IMR-90 (cell line): ENCODE data around the gene TTC3. TPM values are rescaled to one million over a fixed set of nuclear protein-coding genes. Genes with fewer than 3 reads are reported as not detected.

Source experiments
- ATAC-seq: fragments of 200-7000 bp; cut with Tn5 transposase; 2 replicates; pipeline ENCODE4 v1.9.1; 2020; ENCODE audit warnings: low read depth, mild to moderate bottlenecking, moderate library complexity
- Bru-seq: library from RNA; stranded (reverse); fragments of 400-500 nt; gene quantifications from one replicate; lab custom pipeline; 2021; lab: Mats Ljungman, UMichigan
- BruChase-seq, 2 experiments: library from RNA; stranded (reverse); fragments of 400-500 nt; gene quantifications; one replicate each; lab custom pipeline; 2021; lab: Mats Ljungman, UMichigan
- BruUV-seq: library from RNA; stranded (reverse); fragments of 400-500 nt; replicated peaks from 2 replicates; lab custom pipeline; 2021; lab: Mats Ljungman, UMichigan
- CTCF ChIA-PET: fragments of 300-600 bp; formaldehyde crosslinking; extraction: SDS; loops from one replicate; lab custom pipeline; 2021; ENCODE audit warnings: antibody characterized with exemption; lab: Yijun Ruan, JAX
- POLR2A ChIA-PET: fragments of 300-600 bp; sonication (Branson Sonifier 250); formaldehyde crosslinking; loops from one replicate; lab custom pipeline; 2022; ENCODE audit warnings: antibody characterized with exemption; ENCODE audit not compliant: unreplicated experiment; lab: Charles Lee
- DNase-seq: peaks from one replicate; pipeline ENCODE4 v3.0.0; 2013
- H2AFZ ChIP-seq: replicated peaks from 2 replicates; pipeline ENCODE3; 2013; ENCODE audit warnings: low read length, mild to moderate bottlenecking; ENCODE audit not compliant: poor library complexity
- H2AK5ac ChIP-seq: 2 replicates; pipeline ENCODE4 v1.6.1; 2013; ENCODE audit warnings: low read depth, low read length, inconsistent platforms
- H2AK9ac ChIP-seq: replicated peaks from 2 replicates; pipeline ENCODE3; 2013; ENCODE audit warnings: mild to moderate bottlenecking, low read depth, low read length, moderate library complexity; ENCODE audit not compliant: poor library complexity
- H2BK120ac ChIP-seq: 2 replicates; pipeline ENCODE4 v1.6.1; 2013; ENCODE audit warnings: low read depth, low read length, inconsistent platforms
- H2BK15ac ChIP-seq: 3 replicates; pipeline ENCODE4 v1.6.1; 2013; ENCODE audit warnings: low read depth, low read length, inconsistent platforms
- H2BK20ac ChIP-seq: 2 replicates; pipeline ENCODE4 v1.6.1; 2013; ENCODE audit warnings: low read depth, mild to moderate bottlenecking, inconsistent platforms, low read length, moderate library complexity
- H2BK5ac ChIP-seq: 2 replicates; pipeline ENCODE4 v1.6.1; 2013; ENCODE audit warnings: mild to moderate bottlenecking, low read depth, low read length, inconsistent platforms; ENCODE audit not compliant: poor library complexity, severe bottlenecking
- H3K14ac ChIP-seq: replicated peaks from 2 replicates; pipeline ENCODE4 v1.6.1; 2013; ENCODE audit warnings: low read depth, low read length, inconsistent platforms
- H3K18ac ChIP-seq: 2 replicates; pipeline ENCODE4 v1.6.1; 2013; ENCODE audit warnings: low read depth, low read length, control low read depth
- H3K23ac ChIP-seq: 2 replicates; pipeline ENCODE4 v1.6.1; 2013; ENCODE audit warnings: low read depth, low read length, inconsistent platforms
- H3K27ac ChIP-seq: 2 replicates; pipeline ENCODE4 v1.5.1; 2013; ENCODE audit warnings: mild to moderate bottlenecking, control low read depth, low read length; ENCODE audit not compliant: insufficient read depth
- H3K27me3 ChIP-seq: 2 replicates; pipeline ENCODE4 v1.6.1; 2013; ENCODE audit warnings: low read length; ENCODE audit not compliant: control insufficient read depth, insufficient read depth
- H3K36me3 ChIP-seq: 2 replicates; pipeline ENCODE4 v1.6.1; 2013; ENCODE audit warnings: low read length, mixed read lengths; ENCODE audit not compliant: control insufficient read depth, insufficient read depth
- H3K4ac ChIP-seq: 2 replicates; pipeline ENCODE4 v1.6.1; 2013; ENCODE audit warnings: low read depth, low read length, inconsistent platforms
- H3K4me1 ChIP-seq: 2 replicates; pipeline ENCODE4 v1.6.1; 2013; ENCODE audit warnings: low read length, mixed read lengths; ENCODE audit not compliant: control insufficient read depth, insufficient read depth
- H3K4me2 ChIP-seq: 2 replicates; pipeline ENCODE4 v1.6.1; 2013; ENCODE audit warnings: low read depth, mild to moderate bottlenecking, control low read depth, low read length, moderate library complexity
- H3K4me3 ChIP-seq: 2 replicates; pipeline ENCODE4 v1.5.1; 2013; ENCODE audit warnings: low read depth, mild to moderate bottlenecking, control low read depth, low read length, moderate library complexity; ENCODE audit not compliant: insufficient read depth
- H3K56ac ChIP-seq: 2 replicates; pipeline ENCODE4 v1.6.1; 2013; ENCODE audit warnings: low read length, inconsistent platforms; ENCODE audit not compliant: insufficient read depth; ENCODE audit errors: extremely low read depth
- H3K79me1 ChIP-seq, 2 experiments: 2 replicates each; pipeline ENCODE4 v1.6.1; 2013; ENCODE audit warnings: low read length in 2 of 2, inconsistent platforms in 1 of 2, low read depth in 1 of 2
- H3K9ac ChIP-seq: 2 replicates; pipeline ENCODE4 v1.6.1; 2013; ENCODE audit warnings: low read depth, low read length, control low read depth
- H3K9me1 ChIP-seq: 2 replicates; pipeline ENCODE4 v1.6.1; 2013; ENCODE audit warnings: low read length, inconsistent platforms; ENCODE audit not compliant: insufficient read depth
- H3K9me3 ChIP-seq: 2 replicates; pipeline ENCODE4 v1.6.1; 2013; ENCODE audit warnings: low read length; ENCODE audit not compliant: control insufficient read depth, insufficient read depth
- H4K20me1 ChIP-seq: 2 replicates; pipeline ENCODE4 v1.6.1; 2013; ENCODE audit warnings: low read length, inconsistent platforms; ENCODE audit not compliant: insufficient read depth
- H4K5ac ChIP-seq: 2 replicates; pipeline ENCODE4 v1.6.1; 2013; ENCODE audit warnings: mild to moderate bottlenecking, low read depth, low read length, control low read depth
- H4K8ac ChIP-seq, 2 experiments: 2 replicates each; pipeline ENCODE4 v1.6.1; 2013; ENCODE audit warnings: low read depth in 2 of 2, low read length in 2 of 2, control low read depth in 1 of 2, inconsistent platforms in 1 of 2
- H4K91ac ChIP-seq: 2 replicates; pipeline ENCODE4 v1.6.1; 2013; ENCODE audit warnings: low read depth, low read length, inconsistent platforms; ENCODE audit not compliant: insufficient read depth
- BHLHE40 ChIP-seq: fragments of 150-350 bp; IDR thresholded peaks from 2 replicates; pipeline ENCODE4 v1.6.1; 2016; ENCODE audit warnings: mild to moderate bottlenecking, low read depth, low read length
- CEBPB ChIP-seq: IDR thresholded peaks from 2 replicates; pipeline ENCODE4 v1.6.1; 2012; ENCODE audit warnings: low read depth, low read length, improper control_type of control experiment
- CHD1 ChIP-seq: IDR thresholded peaks from 2 replicates; pipeline ENCODE4 v1.6.1; 2012; ENCODE audit warnings: low read depth, low read length, improper control_type of control experiment
- ELK1 ChIP-seq: fragments of 150-350 bp; IDR thresholded peaks from 2 replicates; pipeline ENCODE4 v1.6.1; 2016; ENCODE audit warnings: low read depth, mild to moderate bottlenecking, low read length, moderate library complexity, borderline replicate concordance
- FOS ChIP-seq: fragments of 150-350 bp; IDR thresholded peaks from 2 replicates; pipeline ENCODE4 v1.6.1; 2016; ENCODE audit warnings: low read depth, low read length
- MAFK ChIP-seq: IDR thresholded peaks from 2 replicates; pipeline ENCODE4 v1.6.1; 2012; ENCODE audit warnings: low read depth, low read length, improper control_type of control experiment
- MAZ ChIP-seq: IDR thresholded peaks from 2 replicates; pipeline ENCODE4 v1.6.1; 2012; ENCODE audit warnings: low read depth, mild to moderate bottlenecking, low read length, improper control_type of control experiment, moderate library complexity, borderline replicate concordance
- NFE2L2 ChIP-seq: fragments of 150-350 bp; IDR thresholded peaks from 2 replicates; pipeline ENCODE4 v1.6.1; 2016; ENCODE audit warnings: low read depth, mild to moderate bottlenecking, low read length
- POLR2A ChIP-seq: IDR thresholded peaks from 2 replicates; pipeline ENCODE4 v1.6.1; 2012; ENCODE audit warnings: mild to moderate bottlenecking, low read depth, low read length
- RAD21 ChIP-seq: IDR thresholded peaks from 2 replicates; pipeline ENCODE4 v1.6.1; 2012; ENCODE audit warnings: low read length, improper control_type of control experiment
- RCOR1 ChIP-seq: IDR thresholded peaks from 2 replicates; pipeline ENCODE4 v1.6.1; 2012; ENCODE audit warnings: mild to moderate bottlenecking, low read length, improper control_type of control experiment; ENCODE audit not compliant: insufficient replicate concordance
- RFX5 ChIP-seq: IDR thresholded peaks from 2 replicates; pipeline ENCODE4 v1.8.0; 2012; ENCODE audit warnings: low read depth, mild to moderate bottlenecking, low read length, moderate library complexity
- USF2 ChIP-seq: fragments of 150-350 bp; IDR thresholded peaks from 2 replicates; pipeline ENCODE4 v1.6.1; 2017; ENCODE audit warnings: mild to moderate bottlenecking, antibody characterized with exemption, low read length, low read depth
- WGBS, 2 experiments: methylation state at CpG; one replicate each; pipeline versions ENCODE4 v1.1.5 to v1.1.7; 2013; ENCODE audit warnings: missing lambda C conversion rate in 2 of 2; ENCODE audit not compliant: insufficient read length in 1 of 2; ENCODE audit errors: extremely low coverage in 2 of 2; 5-methylcytosine and 5-hydroxymethylcytosine counted together
- dilution Hi-C: fragments of 300-500 bp; cut with HindIII; formaldehyde crosslinking; loops from one replicate; pipeline ENCODE4 v1.14.3; 2018; ENCODE audit warnings: low sequenced_read_pairs; ENCODE audit not compliant: unreplicated experiment
- in situ Hi-C: fragments of 300-500 bp; cut with MboI; formaldehyde crosslinking; loops from 3 replicates; pipeline ENCODE4 v1.14.3; 2019; ENCODE audit warnings: low sequenced_read_pairs, inconsistent platforms, mixed read lengths
- intact Hi-C: fragments of 100-400 bp; cut with micrococcal nuclease; formaldehyde crosslinking; loops from 2 replicates; pipeline ENCODE4 v1.10.0; 2022
- long read RNA-seq: library from polyadenylated mRNA; unstranded; transcript quantifications from one replicate; pipeline ENCODE4 v2.0.0, GENCODE V29; 2021; ENCODE audit not compliant: unreplicated experiment
- polyA plus RNA-seq, 3 experiments: library from polyadenylated mRNA; depleted of rRNA; stranded (reverse); fragments of >200 nt; gene quantifications; 2 replicates each; pipeline ENCODE4 v1.2.3, GENCODE V29; 2012; ENCODE audit warnings: low replicate concordance in 1 of 3
- total RNA-seq: library from RNA; depleted of rRNA; stranded (reverse); fragments of >200 nt; gene quantifications from 2 replicates; pipeline ENCODE4 v1.2.3, GENCODE V29; 2012; rRNA removed

TTC3 gene
- 293 and 332 TPM in 2 replicates for total RNA-seq
- 87.8 and 96.7 TPM in 2 replicates for polyA plus RNA-seq (2012; rRNA removed)
- polyA plus RNA-seq (2012; cell fraction: cytosol; rRNA removed) = 32.2 and 56.2 TPM in 2 replicates
- polyA plus RNA-seq (2012; cell fraction: nucleus; rRNA removed; ENCODE audit: low replicate concordance) = 132 and 279 TPM in 2 replicates
- Bru-seq, nascent RNA = percentile 96 among the genes with signal in this experiment
- BruChase-seq, experiment 1, labeled RNA remaining after a 6-hour chase = percentile 99 among the genes with signal in this experiment
- percentile 99 among the genes with signal in this experiment for BruChase-seq, experiment 2, labeled RNA remaining after a 2-hour chase
- long read RNA-seq, transcript TTC3-207 (33 exons, 3,771 nt) = minor isoform, 15 of 434 reads
- long read RNA-seq, transcript TTC3-210 (26 exons, 2,451 nt) = major isoform, 30 of 434 reads
- long read RNA-seq, partial matches to known transcripts = 246 of 434 reads
- long read RNA-seq, other reads (novel, unspliced or antisense) = 140 of 434 reads

- Histone ChIP-seq H3K9ac (peak within 1 kb of the TSS; percentile 93), H2AK5ac (peak within 1 kb of the TSS; percentile 90), H3K18ac (peak within 1 kb of the TSS; percentile 90), H2AK9ac (peak within 1 kb of the TSS; percentile 99), H4K5ac (peak within 1 kb of the TSS; percentile 91), H3K14ac (peak within 1 kb of the TSS; percentile 100), H2AFZ (peak within 1 kb of the TSS; percentile 95), H3K23ac (peak within 1 kb of the TSS; percentile 100), H4K91ac (peak within 1 kb of the TSS; percentile 98), H3K79me1 (peaks cover 11 to 53% of the 10 kb centered on the region in 2 experiments), H3K27me3 (no peaks in the 10 kb centered on the region), H3K56ac (peak within 1 kb of the TSS; percentile 98), H3K4me1 (peaks cover 9% of the 10 kb centered on the region), H3K36me3 (peaks cover 1% of the 10 kb centered on the region; the same call in 1 of the 2 replicates), H3K9me3 (no peaks in the 10 kb centered on the region), H4K20me1 (peaks cover 45% of the 10 kb centered on the region), H2BK120ac (peak within 1 kb of the TSS; percentile 73), H2BK15ac (peak within 1 kb of the TSS; percentile 92), H3K4ac (peak within 1 kb of the TSS; percentile 98), H2BK5ac (peak within 1 kb of the TSS; percentile 97), H2BK20ac (peak within 1 kb of the TSS; percentile 69), H3K4me3 (peak within 1 kb of the TSS; percentile 92), H3K9me1 (peaks cover 13% of the 10 kb centered on the region; the same call in 1 of the 2 replicates), H3K4me2 (peak within 1 kb of the TSS; percentile 95), H4K8ac (peak within 1 kb of the TSS; percentile 88 to 99), H3K27ac (peak within 1 kb of the TSS; percentile 93)
- POLR2A ChIA-PET = no interaction called here
- peak; percentile 83 for ATAC-seq
- no TSS peak for BruUV-seq
- WGBS, 2 experiments = 0% methylated on average over 11 of the region's 61 CpGs; no CpG with 5 or more reads in 1 of the 2 experiments
- in situ Hi-C loops (no loop called here), dilution Hi-C loops (no loop called here), intact Hi-C loops (loop anchor here (2.0 kb wide), 1 partner anchor 84 kb away; no protein-coding TSS in a partner anchor)
- peak; percentile 93 for DNase-seq
- CTCF ChIA-PET = no interaction called here
- no peak for TF ChIP-seq MAFK
- no peak for TF ChIP-seq RAD21
- peak; percentile 92 for TF ChIP-seq MAZ
- no peak for TF ChIP-seq ELK1
- no peak for TF ChIP-seq NFE2L2
- no peak for TF ChIP-seq CHD1
- peak; percentile 98 for TF ChIP-seq USF2
- peak; percentile 54; the same call in 1 of the 2 replicates for TF ChIP-seq POLR2A
- no peak for TF ChIP-seq FOS
- no peak for TF ChIP-seq RCOR1
- TF ChIP-seq BHLHE40 = no peak
- TF ChIP-seq RFX5 = no peak
- no peak for TF ChIP-seq CEBPB
These were observed at the start of gene TTC3, which contains the start of gene PIGP for GRCh38 chr21:37072988-37073416. TTC3 (plus strand) TSS chr21:37073254; CDS start chr21:37087258, 14,004 bp downstream. PIGP (minus strand) TSS chr21:37073071; CDS start chr21:37072515, 556 bp downstream.
